ENCODE measurements around the gene FAM156B. TPM values are rescaled to one million over a fixed set of nuclear protein-coding genes. Genes with fewer than 3 reads are reported as not detected.
"Not testable (repeated sequence)": the region's sequence is repeated elsewhere in the genome, so short reads cannot be mapped to it uniquely, and the experiment has no call there.

FAM156B gene
- 30.5 and 55.9 TPM in 2 replicates for total RNA-seq (2011; cell fraction: chromatin; rRNA removed; ENCODE audit: low replicate concordance)
- 38.8 and 44.7 TPM in 2 replicates for total RNA-seq (2011; cell fraction: nucleolus; rRNA removed)
- total RNA-seq (2011; cell fraction: nucleoplasm; rRNA removed): 32.0 and 37.1 TPM in 2 replicates
- 16.7 and 22.9 TPM in 2 replicates for total RNA-seq (2014; rRNA removed)
- total RNA-seq (2014; rRNA removed; fragmentation: Illumina TruSeq; extraction: Trizol): 1.5 and 5.4 TPM in 2 replicates
- 8.6 and 12.3 TPM in 2 replicates for total RNA-seq (2015; rRNA removed; fragmentation: Illumina TruSeq; extraction: Trizol)
- total RNA-seq (2021): 7.1 and 14.2 TPM in 2 replicates
- 19.4 and 20.6 TPM in 2 replicates for polyA plus RNA-seq (2011; rRNA removed)
- polyA plus RNA-seq (2011; cell fraction: cytosol; rRNA removed): 34.9 and 40.7 TPM in 2 replicates
- 109 and 172 TPM in 2 replicates for polyA plus RNA-seq (2011; cell fraction: nucleus; rRNA removed)
- 11.3 and 12.0 TPM in 2 replicates for polyA plus RNA-seq (2012)
- polyA plus RNA-seq (2014; fragmentation: Illumina TruSeq; extraction: Trizol): 18.3 and 21.2 TPM in 2 replicates
- under 1 TPM; 0.24 to 0.45 TPM for polyA plus RNA-seq (2014; fragmentation: Nextera tagmentation; extraction: Ambion mirVana)
- 30.8 and 32.2 TPM in 2 replicates for polyA plus RNA-seq (2014; rRNA removed)
- polyA minus RNA-seq (2011; rRNA and poly(A)+ RNA removed): 8.5 and 14.4 TPM in 2 replicates
- 4.7 and 5.7 TPM in 2 replicates for polyA minus RNA-seq (2011; cell fraction: cytosol; rRNA and poly(A)+ RNA removed)
- polyA minus RNA-seq (2011; cell fraction: nucleus; rRNA and poly(A)+ RNA removed): 10.8 and 11.6 TPM in 2 replicates
- Bru-seq, nascent RNA: percentile 29 among the genes with signal in this experiment
- percentile 27 among the genes with signal in this experiment for BruChase-seq, experiment 1, labeled RNA remaining after a 2-hour chase
- percentile 31 among the genes with signal in this experiment for BruChase-seq, experiment 2, labeled RNA remaining after a 6-hour chase
- long read RNA-seq, experiment 1, transcript FAM156B-206 (4 exons, 776 nt): minor isoform, 8 of 59 reads
- long read RNA-seq, experiment 1, transcript FAM156B-203 (4 exons, 2,942 nt): minor isoform, 6 of 59 reads
- long read RNA-seq, experiment 1, transcript FAM156B-201 (3 exons, 2,537 nt): major isoform, 9 of 59 reads
- long read RNA-seq, experiment 1, partial matches to known transcripts: 8 of 59 reads
- long read RNA-seq, experiment 1, other reads (novel, unspliced or antisense): 27 of 59 reads
- long read RNA-seq, experiment 2, partial matches to known transcripts: 0 of 14 reads
- long read RNA-seq, experiment 2, other reads (novel, unspliced or antisense): 9 of 14 reads
- long read RNA-seq, experiment 3, partial matches to known transcripts: 0 of 7 reads
- long read RNA-seq, experiment 3, other reads (novel, unspliced or antisense): 2 of 7 reads

GRCh38 chrX:52896855-52897709 is at the start of gene FAM156B:
TSS of gene FAM156B (plus strand) at chrX:52897330. CDS start at chrX:52907226, 9,896 bp downstream.
- H3K4me2 ChIP-seq (ENCODE audit: insufficient read depth, low read length); H3K79me2 ChIP-seq (ENCODE audit: control insufficient read depth, insufficient read depth, low read length); H3K27ac ChIP-seq (ENCODE audit: extremely low read depth, low read depth, low read length); DNase-seq (ENCODE audit: extremely low read depth in 1 of 4, low spot score in 3 of 4); intact Hi-C loops (cut with micrococcal nuclease); CTCF ChIA-PET (ENCODE audit: low intra/inter-chr PET ratio); H3K4me1 ChIP-seq (replicated peaks in 1 of 2; ENCODE audit: control insufficient read depth in 2 of 2, insufficient read depth in 2 of 2, low read length in 2 of 2); in situ Hi-C loops (cut with MboI); H3K9me1 ChIP-seq (ENCODE audit: control insufficient read depth, insufficient read depth, low read length); H4K20me1 ChIP-seq (replicated peaks; ENCODE audit: control insufficient read depth, insufficient read depth, low read length); H2AFZ ChIP-seq (ENCODE audit: low read depth, low read length); H3K9ac ChIP-seq (ENCODE audit: insufficient read depth in 1 of 2, low read depth in 2 of 2, low read length in 2 of 2); H3K4me3 ChIP-seq; H3K36me3 ChIP-seq (ENCODE audit: control insufficient read depth, insufficient read depth, low read length); POLR2A ChIA-PET; H3K27me3 ChIP-seq (ENCODE audit: control insufficient read depth in 2 of 2, insufficient read depth in 2 of 2, low read length in 2 of 2); H3K9me3 ChIP-seq (replicated peaks; ENCODE audit: control insufficient read depth, insufficient read depth, low read depth, low read length): not testable (repeated sequence)
- no CpG with 5 or more reads among the region's 92 CpGs for WGBS (ENCODE audit: insufficient coverage, low coverage, missing lambda C conversion rate)
- FAIRE-seq (peak; percentile 85), ATAC-seq (peak; percentile 90)
- TSS peak; percentile 57 for BruUV-seq (replicated peaks)
